ENCODE results near the gene LEMD1. TPM values are rescaled to one million over a fixed set of nuclear protein-coding genes. Genes with fewer than 3 reads are reported as not detected.

The LEMD1 gene
- total and polyA plus RNA-seq, 2 experiments from 2014 or later = not detected

GRCh38 chr1:205376739-205377138 lies 45.1 kb downstream of the LEMD1 start:
- Histone ChIP-seq H3K9ac (no peak overlapping the region), H3K27ac (peak overlapping the region; percentile 51), H3K4me2 (ENCODE audit: unreplicated experiment) (peak overlapping the region; percentile 46), H3F3A (ENCODE audit: insufficient read depth) (peaks cover 48% of the 10 kb centered on the region), H3K4me1 (ENCODE audit: insufficient read depth) (peaks cover 52% of the 10 kb centered on the region), H2AFZ (no peak overlapping the region), H3K36me3 (ENCODE audit: low read depth) (no peaks in the 10 kb centered on the region), H3K27me3 (replicated peaks; ENCODE audit: insufficient read depth) (no peaks in the 10 kb centered on the region), H3K79me2 (ENCODE audit: insufficient read depth) (no peaks in the 10 kb centered on the region), H3K9me2 (ENCODE audit: insufficient read depth) (no peaks in the 10 kb centered on the region), H4K20me1 (ENCODE audit: insufficient read depth) (no peaks in the 10 kb centered on the region), H3K9me3 (ENCODE audit: low read depth) (no peaks in the 10 kb centered on the region), H3K4me3 (no peak overlapping the region)
- DNase-seq = peak; percentile 66
- in situ Hi-C loops (cut with MboI) = no loop called here
- TF ChIP-seq EZH2 (IDR thresholded peaks at IDR 0.05; ENCODE audit: insufficient read depth, poor library complexity, severe bottlenecking) = no peak
- TF ChIP-seq EZH2phosphoT487 (IDR thresholded peaks at IDR 0.05; ENCODE audit: insufficient read depth, low read depth) = no peak
- 30 to 35% methylated on average over 4 of the region's 4 CpGs for WGBS, 2 experiments (ENCODE audit: low coverage in 1 of 2, low lambda C conversion rate in 2 of 2, missing lambda C conversion rate in 2 of 2)

GRCh38 chr1:205375835-205376545 lies 45.9 kb downstream of the LEMD1 start:
- H3K27me3 ChIP-seq (replicated peaks; ENCODE audit: insufficient read depth) = no peaks in the 10 kb centered on the region
- in situ Hi-C loops (cut with MboI) = no loop called here
- 12 to 14% methylated on average over 6 of the region's 6 CpGs for WGBS, 2 experiments (ENCODE audit: low coverage in 1 of 2, low lambda C conversion rate in 2 of 2, missing lambda C conversion rate in 2 of 2)
- TF ChIP-seq EZH2phosphoT487 (IDR thresholded peaks at IDR 0.05; ENCODE audit: insufficient read depth, low read depth) (no peak), EZH2 (IDR thresholded peaks at IDR 0.05; ENCODE audit: insufficient read depth, poor library complexity, severe bottlenecking) (no peak)
- no peaks in the 10 kb centered on the region for H3K9me3 ChIP-seq (ENCODE audit: low read depth)
- peak overlapping the region; percentile 46 for H3K4me2 ChIP-seq (ENCODE audit: unreplicated experiment)
- peak overlapping the region; percentile 51; the same call in 1 of the 2 replicates for H3K27ac ChIP-seq
- no peaks in the 10 kb centered on the region for H4K20me1 ChIP-seq (ENCODE audit: insufficient read depth)
- no peaks in the 10 kb centered on the region for H3K36me3 ChIP-seq (ENCODE audit: low read depth)
- peaks cover 52% of the 10 kb centered on the region for H3F3A ChIP-seq (ENCODE audit: insufficient read depth)
- peak; percentile 88 for DNase-seq
- 0 out of 2 replicates have a peak overlapping the region, but pooled peaks have one; percentile 6 for H2AFZ ChIP-seq
- H3K4me3 ChIP-seq = no peak overlapping the region
- H3K9ac ChIP-seq = no peak overlapping the region
- peaks cover 54% of the 10 kb centered on the region for H3K4me1 ChIP-seq (ENCODE audit: insufficient read depth)
- H3K79me2 ChIP-seq (ENCODE audit: insufficient read depth) = no peaks in the 10 kb centered on the region
- H3K9me2 ChIP-seq (ENCODE audit: insufficient read depth) = no peaks in the 10 kb centered on the region

GRCh38 chr1:205374210-205375078 lies 47.4 kb downstream of the LEMD1 start:
- Histone ChIP-seq H3K36me3 (ENCODE audit: low read depth) (no peaks in the 10 kb centered on the region), H3K9me2 (ENCODE audit: insufficient read depth) (no peaks in the 10 kb centered on the region), H3K4me3 (peak overlapping the region; percentile 44), H3F3A (ENCODE audit: insufficient read depth) (peaks cover 52% of the 10 kb centered on the region), H3K27me3 (replicated peaks; ENCODE audit: insufficient read depth) (no peaks in the 10 kb centered on the region), H3K79me2 (ENCODE audit: insufficient read depth) (no peaks in the 10 kb centered on the region), H3K4me2 (ENCODE audit: unreplicated experiment) (peak overlapping the region; percentile 75), H3K4me1 (ENCODE audit: insufficient read depth) (peaks cover 54% of the 10 kb centered on the region), H3K9ac (peak overlapping the region; percentile 17; the same call in 1 of the 2 replicates), H3K9me3 (ENCODE audit: low read depth) (no peaks in the 10 kb centered on the region), H4K20me1 (ENCODE audit: insufficient read depth) (no peaks in the 10 kb centered on the region), H2AFZ (no peak overlapping the region), H3K27ac (peak overlapping the region; percentile 67)
- TF ChIP-seq EZH2 (IDR thresholded peaks at IDR 0.05; ENCODE audit: insufficient read depth, poor library complexity, severe bottlenecking) (no peak), EZH2phosphoT487 (IDR thresholded peaks at IDR 0.05; ENCODE audit: insufficient read depth, low read depth) (no peak)
- in situ Hi-C loops (cut with MboI) = no loop called here
- peak; percentile 90 for DNase-seq
- WGBS, 2 experiments (ENCODE audit: low coverage in 1 of 2, low lambda C conversion rate in 2 of 2, missing lambda C conversion rate in 2 of 2) = 14 to 15% methylated on average over 10 of the region's 10 CpGs

- Histone ChIP-seq H3K27me3 (replicated peaks; ENCODE audit: insufficient read depth) (no peaks in the 10 kb centered on the region), H3K4me2 (ENCODE audit: unreplicated experiment) (peak overlapping the region; percentile 75), H3K4me1 (ENCODE audit: insufficient read depth) (peaks cover 54% of the 10 kb centered on the region), H3K9ac (no peak overlapping the region), H3F3A (ENCODE audit: insufficient read depth) (peaks cover 52% of the 10 kb centered on the region), H3K9me2 (ENCODE audit: insufficient read depth) (no peaks in the 10 kb centered on the region), H3K79me2 (ENCODE audit: insufficient read depth) (no peaks in the 10 kb centered on the region), H3K36me3 (ENCODE audit: low read depth) (no peaks in the 10 kb centered on the region), H3K27ac (peak overlapping the region; percentile 67), H2AFZ (no peak overlapping the region), H4K20me1 (ENCODE audit: insufficient read depth) (no peaks in the 10 kb centered on the region), H3K9me3 (ENCODE audit: low read depth) (no peaks in the 10 kb centered on the region), H3K4me3 (0 out of 2 replicates have a peak overlapping the region, but pooled peaks have one; percentile 44)
- WGBS, 2 experiments (ENCODE audit: low coverage in 1 of 2, low lambda C conversion rate in 2 of 2, missing lambda C conversion rate in 2 of 2) = 3 to 10% methylated on average over 2 of the region's 2 CpGs
- TF ChIP-seq EZH2phosphoT487 (IDR thresholded peaks at IDR 0.05; ENCODE audit: insufficient read depth, low read depth) = no peak
- TF ChIP-seq EZH2 (IDR thresholded peaks at IDR 0.05; ENCODE audit: insufficient read depth, poor library complexity, severe bottlenecking) = no peak
- peak; percentile 34 for DNase-seq
- in situ Hi-C loops (cut with MboI) = no loop called here
These were observed 48.1 kb downstream of the LEMD1 start for GRCh38 chr1:205373798-205374175.
